ENCODE results near the gene RTN3. TPM values are rescaled to one million over a fixed set of nuclear protein-coding genes. Genes with fewer than 3 reads are reported as not detected.

Gene RTN3
- total RNA-seq, 1 experiment from 2014 or later: 173 TPM

DNA sequence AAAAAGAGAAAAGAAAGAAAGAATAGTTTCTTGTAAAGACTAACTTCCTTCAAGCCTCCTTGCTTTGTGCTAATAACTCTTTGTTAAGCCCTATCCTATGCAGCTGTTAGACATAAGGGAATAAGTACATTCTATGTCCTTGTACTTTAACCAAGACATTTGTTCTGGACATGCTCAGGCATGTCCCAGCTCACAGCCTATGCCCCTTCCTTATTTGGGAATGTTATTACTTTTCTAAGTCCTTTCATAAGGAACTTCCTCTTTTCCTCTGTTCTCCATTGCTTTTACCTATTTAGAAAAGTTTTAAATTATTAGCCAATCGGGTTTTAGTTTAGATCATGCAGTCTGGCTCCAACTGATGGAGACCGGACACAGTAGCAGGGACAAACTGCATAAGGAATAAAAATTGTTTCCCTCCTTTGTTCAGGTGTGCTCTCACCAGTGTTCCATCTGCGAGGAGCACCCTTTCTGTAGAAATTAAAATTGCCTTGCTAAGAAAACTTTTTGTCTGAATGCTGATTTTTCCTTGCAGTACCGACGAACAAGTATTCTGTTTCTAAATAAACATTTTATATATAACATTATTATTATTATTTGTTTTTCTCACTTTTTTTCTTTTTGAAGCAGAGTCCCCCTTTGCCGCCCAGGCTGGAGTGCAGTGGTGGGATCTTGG is 110.3 kb downstream of the RTN3 start:
- Histone ChIP-seq H2BK12ac (ENCODE audit: insufficient read length, low read depth, low read length) (no peak overlapping the region), H3T11ph (ENCODE audit: low read length) (no peak overlapping the region), H3K18ac (ENCODE audit: insufficient read length, low read depth, low read length) (no peak overlapping the region), H4K5ac (ENCODE audit: insufficient read length, low read depth, low read length) (no peak overlapping the region), H4K8ac (replicated peaks; ENCODE audit: insufficient read length, low read depth, low read length) (no peak overlapping the region), H3K4me1 (ENCODE audit: insufficient read depth, low read length) (no peaks in the 10 kb centered on the region), H3K9ac (ENCODE audit: extremely low read depth, insufficient read length, low read length) (no peak overlapping the region), H2BK120ac (ENCODE audit: low read depth, low read length, poor library complexity, severe bottlenecking) (no peak overlapping the region), H3K23ac (ENCODE audit: insufficient read length, low read depth, low read length) (no peak overlapping the region), H3K56ac (ENCODE audit: insufficient read length, low read depth, low read length) (no peak overlapping the region), H2BK15ac (ENCODE audit: low read depth, low read length) (no peak overlapping the region), H3K4me2 (ENCODE audit: insufficient read depth, insufficient read length, low read length) (no peak overlapping the region), H4K20me1 (ENCODE audit: control insufficient read depth, insufficient read depth, insufficient read length) (no peaks in the 10 kb centered on the region), H3K9me3 (ENCODE audit: control insufficient read depth, low read depth, low read length) (no peaks in the 10 kb centered on the region), H3K79me2 (ENCODE audit: insufficient read depth, low read length) (no peaks in the 10 kb centered on the region), H3K27ac (ENCODE audit: insufficient read length, low read depth, low read length) (no peak overlapping the region), H2BK20ac (ENCODE audit: low read depth, low read length, poor library complexity, severe bottlenecking) (no peak overlapping the region), H3K23me2 (ENCODE audit: insufficient read length, low read depth, low read length, poor library complexity, severe bottlenecking) (no peaks in the 10 kb centered on the region), H3K4ac (ENCODE audit: low read depth, low read length) (no peak overlapping the region), H3K14ac (ENCODE audit: insufficient read depth, low read length) (no peak overlapping the region), H2AFZ (ENCODE audit: low read length) (no peak overlapping the region), H3K27me3 (ENCODE audit: insufficient read depth, low read length) (no peaks in the 10 kb centered on the region), H4K91ac (ENCODE audit: insufficient read length, low read depth, low read length) (no peak overlapping the region), H3K79me1 (ENCODE audit: insufficient read depth, low read depth, low read length, poor library complexity, severe bottlenecking) (no peaks in the 10 kb centered on the region), H2BK5ac (ENCODE audit: insufficient read length, low read length) (no peak overlapping the region), H2AK5ac (ENCODE audit: insufficient read length, low read length) (no peak overlapping the region)
- WGBS (ENCODE audit: extremely low coverage, insufficient read length, low lambda C conversion rate): no CpG with 5 or more reads among the region's 6 CpGs
- Mint-ChIP-seq H3K27me3 (ENCODE audit: low read depth) (peaks cover 4% of the 10 kb centered on the region; the same call in 1 of the 2 replicates), H3K4me1 (no peaks in the 10 kb centered on the region), H3K27ac (0 out of 7 replicates have a peak overlapping the region, but pooled peaks of 1 of the 3 experiments have one; percentile 70), H3K36me3 (ENCODE audit: insufficient read depth in 1 of 3, low read depth in 3 of 3) (peaks cover 6 to 12% (median 9%) of the 10 kb centered on the region in 3 experiments; a peak in 5 of 7 replicates), H3K9me3 (peaks cover 22% of the 10 kb centered on the region in 2 experiments), H3K4me3 (no peak overlapping the region)
- DNase-seq: no peak
- TF ChIP-seq, protein P1, sequence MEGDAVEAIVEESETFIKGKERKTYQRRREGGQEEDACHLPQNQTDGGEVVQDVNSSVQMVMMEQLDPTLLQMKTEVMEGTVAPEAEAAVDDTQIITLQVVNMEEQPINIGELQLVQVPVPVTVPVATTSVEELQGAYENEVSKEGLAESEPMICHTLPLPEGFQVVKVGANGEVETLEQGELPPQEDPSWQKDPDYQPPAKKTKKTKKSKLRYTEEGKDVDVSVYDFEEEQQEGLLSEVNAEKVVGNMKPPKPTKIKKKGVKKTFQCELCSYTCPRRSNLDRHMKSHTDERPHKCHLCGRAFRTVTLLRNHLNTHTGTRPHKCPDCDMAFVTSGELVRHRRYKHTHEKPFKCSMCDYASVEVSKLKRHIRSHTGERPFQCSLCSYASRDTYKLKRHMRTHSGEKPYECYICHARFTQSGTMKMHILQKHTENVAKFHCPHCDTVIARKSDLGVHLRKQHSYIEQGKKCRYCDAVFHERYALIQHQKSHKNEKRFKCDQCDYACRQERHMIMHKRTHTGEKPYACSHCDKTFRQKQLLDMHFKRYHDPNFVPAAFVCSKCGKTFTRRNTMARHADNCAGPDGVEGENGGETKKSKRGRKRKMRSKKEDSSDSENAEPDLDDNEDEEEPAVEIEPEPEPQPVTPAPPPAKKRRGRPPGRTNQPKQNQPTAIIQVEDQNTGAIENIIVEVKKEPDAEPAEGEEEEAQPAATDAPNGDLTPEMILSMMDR (conservative IDR thresholded peaks at IDR 0.05): no peak
